Astrocyte (in vitro differentiated cells and primary cell): ENCODE data around the gene SCGB3A1.

Experiments
- CTCF ChIP-seq: IDR thresholded peaks from 2 replicates; pipeline ENCODE4 v1.5.1; 2011; ENCODE audit warnings: low read depth, mild to moderate bottlenecking, inconsistent platforms, low read length, moderate library complexity; ENCODE audit not compliant: insufficient read depth
- EZH2 ChIP-seq: IDR thresholded peaks from 2 replicates; pipeline ENCODE4 v1.6.1; 2012; ENCODE audit warnings: mild to moderate bottlenecking, low read length, inconsistent platforms; ENCODE audit not compliant: insufficient read depth

DNA sequence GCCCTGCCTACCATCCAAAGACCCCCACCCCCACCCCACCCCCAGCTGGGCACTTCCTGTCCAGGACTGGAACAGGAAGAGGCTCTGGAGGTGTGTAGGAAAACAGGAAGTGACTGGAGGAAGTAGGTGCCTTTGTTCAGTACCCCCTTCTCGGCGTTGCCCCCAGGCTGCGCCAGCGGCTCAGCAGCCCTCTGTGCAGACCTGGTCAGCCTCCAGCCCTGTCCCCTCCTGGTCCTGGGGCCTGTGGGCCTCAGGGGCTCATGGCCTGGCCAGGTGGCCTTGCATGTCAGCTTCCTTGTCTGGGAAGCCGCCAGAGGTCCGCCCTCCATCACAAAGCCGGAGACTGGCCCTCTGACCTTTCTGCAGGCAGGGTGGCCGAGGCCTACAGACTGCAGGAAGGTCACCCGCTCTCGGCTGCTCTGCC, 32.1 kb upstream of the SCGB3A1 start:
- no peak for TF ChIP-seq CTCF
- no peak for TF ChIP-seq EZH2
